PC-3 (cell line): ENCODE measurements around the gene CAMK1D. TPM values are rescaled to one million over a fixed set of nuclear protein-coding genes. Genes with fewer than 3 reads are reported as not detected.
A peak's percentile ranks its signal among the peaks of the same experiment; 100 is the strongest.

Source experiments
- ATAC-seq: fragments of 200-7000 bp; cut with Tn5 transposase; 2 replicates; pipeline ENCODE4 v1.9.1; 2020; ENCODE audit warnings: mild to moderate bottlenecking, moderate library complexity
- BruUV-seq: library from RNA; stranded (reverse); fragments of 400-500 nt; replicated peaks from 2 replicates; lab custom pipeline; 2021; lab: Mats Ljungman, UMichigan
- CTCF ChIA-PET: fragments of 300-600 bp; sonication (Branson Sonifier 250); formaldehyde crosslinking; loops from one replicate; lab custom pipeline; 2022; ENCODE audit warnings: antibody characterized with exemption; lab: Charles Lee
- POLR2A ChIA-PET: fragments of 300-600 bp; sonication (Branson Sonifier 250); formaldehyde crosslinking; loops from one replicate; lab custom pipeline; 2022; ENCODE audit warnings: antibody characterized with exemption; ENCODE audit not compliant: unreplicated experiment; lab: Charles Lee
- DNase-seq: peaks from one replicate; pipeline ENCODE4 v3.0.0-alpha.2; 2015
- H2AFZ ChIP-seq: fragments of 300-600 bp; sonication (generic); 2 replicates; pipeline ENCODE4 v1.6.0; 2016; ENCODE audit warnings: antibody characterized with exemption, low read length
- H3F3A ChIP-seq: fragments of 300-600 bp; sonication (generic); one replicate; pipeline ENCODE4 v1.6.0; 2017; ENCODE audit warnings: antibody characterized with exemption, low read length, control low read depth, mild to moderate bottlenecking; ENCODE audit not compliant: unreplicated experiment
- H3K27ac ChIP-seq: fragments of 300-600 bp; sonication (generic); 2 replicates; pipeline ENCODE4 v1.5.1; 2016; ENCODE audit warnings: mild to moderate bottlenecking, low read length
- H3K27me3 ChIP-seq: fragments of 300-600 bp; sonication (generic); 2 replicates; pipeline ENCODE4 v1.6.1; 2016; ENCODE audit warnings: low read length, mixed read lengths
- H3K36me3 ChIP-seq: fragments of 300-600 bp; sonication (generic); 2 replicates; pipeline ENCODE4 v1.6.1; 2016; ENCODE audit warnings: low read depth, mixed run types, low read length, mixed read lengths
- H3K4me1 ChIP-seq: fragments of 300-600 bp; sonication (generic); 2 replicates; pipeline ENCODE4 v1.5.1; 2016; ENCODE audit warnings: low read length; ENCODE audit not compliant: insufficient read depth
- H3K4me2 ChIP-seq: fragments of 300-600 bp; sonication (generic); 2 replicates; pipeline ENCODE4 v1.6.0; 2016; ENCODE audit warnings: low read length
- H3K4me3 ChIP-seq: fragments of 300-600 bp; sonication (generic); 2 replicates; pipeline ENCODE4 v1.5.1; 2016; ENCODE audit warnings: mild to moderate bottlenecking, low read length, mixed read lengths
- H3K79me2 ChIP-seq: fragments of 300-600 bp; sonication (generic); 2 replicates; pipeline ENCODE4 v1.6.1; 2017; ENCODE audit warnings: low read length, mixed read lengths
- H3K9ac ChIP-seq: fragments of 300-600 bp; sonication (generic); 2 replicates; pipeline ENCODE4 v1.6.0; 2016; ENCODE audit warnings: mild to moderate bottlenecking, low read length
- H3K9me2 ChIP-seq: fragments of 300-600 bp; sonication (generic); replicated peaks from 2 replicates; pipeline ENCODE4 v1.6.1; 2016; ENCODE audit warnings: mixed run types, low read length, mixed read lengths
- H3K9me3 ChIP-seq: fragments of 300-600 bp; sonication (generic); 2 replicates; pipeline ENCODE4 v1.6.1; 2016; ENCODE audit warnings: low read length, mixed read lengths
- H4K20me1 ChIP-seq: fragments of 300-600 bp; sonication (generic); 2 replicates; pipeline ENCODE4 v1.6.1; 2016; ENCODE audit warnings: low read length, mixed read lengths
- CTCF ChIP-seq: fragments of 300-600 bp; sonication (generic); conservative IDR thresholded peaks from 2 replicates; pipeline ENCODE4 v1.5.1; 2017; ENCODE audit warnings: antibody characterized with exemption, low read depth, mild to moderate bottlenecking, low read length
- EZH2 ChIP-seq: fragments of 300-600 bp; sonication (generic); IDR thresholded peaks from one replicate; pipeline ENCODE4 v1.6.1; 2017; ENCODE audit warnings: antibody characterized with exemption, mild to moderate bottlenecking, low read length; ENCODE audit not compliant: unreplicated experiment
- EZH2phosphoT487 ChIP-seq: fragments of 300-600 bp; sonication (generic); IDR thresholded peaks from 2 replicates; pipeline ENCODE4 v1.6.1; 2018; ENCODE audit warnings: mild to moderate bottlenecking, antibody characterized with exemption, low read length, borderline replicate concordance
- intact Hi-C: fragments of 100-400 bp; cut with micrococcal nuclease; formaldehyde crosslinking; loops from 2 replicates; pipeline ENCODE4 v1.9.0; 2023
- total RNA-seq: library from RNA; depleted of rRNA; stranded (reverse); fragments of >200 nt; gene quantifications from 2 replicates; pipeline ENCODE4 v1.2.3, GENCODE V29; 2014

The CAMK1D gene
- total RNA-seq, 1 experiment from 2014 or later: 1.3 TPM

- peak; percentile 78 for DNase-seq
- POLR2A ChIA-PET: no interaction called here
- peaks cover 11% of the 10 kb centered on the region for H3K4me1 ChIP-seq
- no peaks in the 10 kb centered on the region for H3K79me2 ChIP-seq
- H2AFZ ChIP-seq: no peak overlapping the region
- no peaks in the 10 kb centered on the region for H3K9me3 ChIP-seq
- no peaks in the 10 kb centered on the region for H3K27me3 ChIP-seq
- no peaks in the 10 kb centered on the region for H3K9me2 ChIP-seq
- H3K36me3 ChIP-seq: no peaks in the 10 kb centered on the region
- H3K9ac ChIP-seq: peak overlapping the region; percentile 58
- no peaks in the 10 kb centered on the region for H3F3A ChIP-seq
- peak overlapping the region; percentile 82 for H3K27ac ChIP-seq
- H3K4me3 ChIP-seq: peak overlapping the region; percentile 42; the same call in 1 of the 2 replicates
- TF ChIP-seq EZH2phosphoT487 (no peak), EZH2 (no peak), CTCF (no peak)
- intact Hi-C loops: loop anchor here (1.0 kb wide), 1 partner anchor 30 kb away; no protein-coding TSS in a partner anchor
- CTCF ChIA-PET: no interaction called here
- peak; percentile 90 for ATAC-seq
- H3K4me2 ChIP-seq: peak overlapping the region; percentile 73
- no TSS peak for BruUV-seq
- H4K20me1 ChIP-seq: no peaks in the 10 kb centered on the region
Observed at GRCh38 chr10:12448729-12449391, 99.5 kb downstream of the CAMK1D start.

GRCh38 chr10:12455318-12455717 is 106.0 kb downstream of the CAMK1D start:
- H3K9me2 ChIP-seq: no peaks in the 10 kb centered on the region
- intact Hi-C loops: loop anchor here (2.0 kb wide), 1 partner anchor 191 kb away; no protein-coding TSS in a partner anchor
- no peaks in the 10 kb centered on the region for H3F3A ChIP-seq
- no peaks in the 10 kb centered on the region for H4K20me1 ChIP-seq
- no peak for DNase-seq
- peak overlapping the region; percentile 43; the same call in 1 of the 2 replicates for H3K9ac ChIP-seq
- no peak for ATAC-seq
- H3K27me3 ChIP-seq: no peaks in the 10 kb centered on the region
- CTCF ChIA-PET: no interaction called here
- BruUV-seq: no TSS peak
- H3K79me2 ChIP-seq: no peaks in the 10 kb centered on the region
- H3K27ac ChIP-seq: peak overlapping the region; percentile 57
- no peak overlapping the region for H3K4me3 ChIP-seq
- H3K36me3 ChIP-seq: no peaks in the 10 kb centered on the region
- peak overlapping the region; percentile 19; the same call in 1 of the 2 replicates for H3K4me2 ChIP-seq
- H3K4me1 ChIP-seq: peaks cover 20% of the 10 kb centered on the region
- TF ChIP-seq EZH2: no peak
- H2AFZ ChIP-seq: no peak overlapping the region
- POLR2A ChIA-PET: no interaction called here
- no peaks in the 10 kb centered on the region for H3K9me3 ChIP-seq

DNA sequence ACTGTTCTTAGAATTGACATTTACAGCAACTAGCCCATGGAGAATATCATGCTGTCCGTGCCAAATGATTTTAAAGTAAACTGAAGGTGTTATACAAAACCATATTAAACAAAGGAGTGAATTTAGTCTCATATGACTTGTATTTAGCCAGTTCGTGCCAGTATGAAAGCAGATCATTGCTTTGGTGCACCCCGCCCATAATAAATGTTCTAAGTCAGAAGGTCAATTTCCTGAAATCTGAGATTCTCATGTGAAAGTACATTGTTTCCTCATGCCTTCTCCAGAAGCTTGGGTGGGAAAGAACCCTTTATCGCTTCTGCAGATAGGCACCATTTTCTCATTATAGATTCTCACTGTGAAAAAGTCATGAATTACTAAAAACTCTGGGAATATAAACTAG is 106.4 kb downstream of the CAMK1D start:
- Histone ChIP-seq H3K27me3 (no peaks in the 10 kb centered on the region), H3K9me2 (no peaks in the 10 kb centered on the region), H3K4me2 (peak overlapping the region; percentile 19; the same call in 1 of the 2 replicates), H3K9ac (peak overlapping the region; percentile 43), H3F3A (no peaks in the 10 kb centered on the region), H3K4me3 (no peak overlapping the region), H3K9me3 (no peaks in the 10 kb centered on the region), H2AFZ (no peak overlapping the region), H3K36me3 (no peaks in the 10 kb centered on the region), H3K79me2 (no peaks in the 10 kb centered on the region), H3K4me1 (peaks cover 20% of the 10 kb centered on the region), H4K20me1 (no peaks in the 10 kb centered on the region), H3K27ac (peak overlapping the region; percentile 57)
- intact Hi-C loops: loop anchor here (2.0 kb wide), 1 partner anchor 191 kb away; no protein-coding TSS in a partner anchor
- ChIA-PET CTCF (no interaction called here), POLR2A (no interaction called here)
- TF ChIP-seq EZH2 (no peak), CTCF (no peak), EZH2phosphoT487 (no peak)
- BruUV-seq: no TSS peak
- peak; percentile 76 for ATAC-seq
- DNase-seq: peak; percentile 29
